ENCODE results near the gene INF2.
"Not testable (repeated sequence)": the region's sequence is repeated elsewhere in the genome, so short reads cannot be mapped to it uniquely, and the experiment has no call there.

INF2 gene

DNA sequence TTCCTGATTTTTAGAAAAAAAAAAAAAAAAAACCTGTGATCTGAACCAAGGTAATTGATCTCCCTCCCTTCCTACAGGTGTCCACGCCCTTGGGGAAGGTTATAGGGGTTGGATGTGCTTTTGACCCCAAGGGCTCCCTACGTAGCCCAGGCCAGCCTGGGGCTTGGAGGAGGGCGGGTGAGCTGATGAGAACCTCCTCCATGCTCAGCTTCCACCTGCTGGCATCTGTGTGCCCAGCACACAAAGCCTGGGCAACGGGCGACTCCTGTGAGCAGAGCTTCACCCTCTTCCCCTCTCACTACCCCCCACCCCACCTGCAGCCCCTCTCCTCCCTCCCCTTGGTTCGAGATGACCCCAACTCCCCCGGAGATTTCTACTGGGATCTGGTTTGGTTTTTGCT lies 25.3 kb upstream of the INF2 start:
- peaks cover 38% of the 10 kb centered on the region for H3K4me1 Mint-ChIP-seq (ENCODE audit: low read depth)
- H3K27ac Mint-ChIP-seq: no peak overlapping the region
- H3K27me3 Mint-ChIP-seq: peaks cover 17% of the 10 kb centered on the region
- no peaks in the 10 kb centered on the region for H3K9me3 Mint-ChIP-seq
- no peak overlapping the region for H3K4me3 Mint-ChIP-seq
- H3K36me3 Mint-ChIP-seq (ENCODE audit: low read depth): no peaks in the 10 kb centered on the region

GRCh38 chr14:104664588-104664987 lies 24.8 kb upstream of the INF2 start:
- no peaks in the 10 kb centered on the region for H3K36me3 Mint-ChIP-seq (ENCODE audit: low read depth)
- peaks cover 38% of the 10 kb centered on the region for H3K4me1 Mint-ChIP-seq (ENCODE audit: low read depth)
- H3K9me3 Mint-ChIP-seq: no peaks in the 10 kb centered on the region
- peaks cover 17% of the 10 kb centered on the region for H3K27me3 Mint-ChIP-seq
- H3K27ac Mint-ChIP-seq: no peak overlapping the region
- no peak overlapping the region for H3K4me3 Mint-ChIP-seq

DNA sequence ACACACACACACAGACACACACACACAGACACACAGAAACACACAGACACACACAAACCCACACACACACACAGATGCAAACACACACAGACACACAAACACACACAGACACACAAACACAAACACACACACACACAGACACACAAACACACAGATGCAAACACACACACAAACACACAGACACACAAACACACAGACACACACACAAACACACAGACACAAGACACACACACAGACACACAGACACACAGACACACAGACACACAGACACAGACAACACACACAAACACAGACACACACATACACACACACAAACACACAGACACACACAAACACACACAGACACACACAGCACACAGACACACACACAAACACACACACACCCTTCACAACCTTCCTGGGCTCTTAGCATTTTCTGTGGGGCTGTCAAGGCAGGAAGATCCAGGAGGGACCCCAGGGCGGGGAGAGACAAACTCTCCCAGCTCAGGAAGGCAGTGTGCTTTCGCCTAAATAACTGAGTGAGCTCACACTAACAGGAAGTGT lies 24.2 kb upstream of the INF2 start:
- peaks cover 17% of the 10 kb centered on the region for H3K27me3 Mint-ChIP-seq
- H3K4me1 Mint-ChIP-seq (ENCODE audit: low read depth): peaks cover 33% of the 10 kb centered on the region
- H3K27ac Mint-ChIP-seq: peak overlapping the region; percentile 80
- H3K4me3 Mint-ChIP-seq: no peak overlapping the region
- H3K9me3 Mint-ChIP-seq: no peaks in the 10 kb centered on the region
- no peaks in the 10 kb centered on the region for H3K36me3 Mint-ChIP-seq (ENCODE audit: low read depth)

DNA sequence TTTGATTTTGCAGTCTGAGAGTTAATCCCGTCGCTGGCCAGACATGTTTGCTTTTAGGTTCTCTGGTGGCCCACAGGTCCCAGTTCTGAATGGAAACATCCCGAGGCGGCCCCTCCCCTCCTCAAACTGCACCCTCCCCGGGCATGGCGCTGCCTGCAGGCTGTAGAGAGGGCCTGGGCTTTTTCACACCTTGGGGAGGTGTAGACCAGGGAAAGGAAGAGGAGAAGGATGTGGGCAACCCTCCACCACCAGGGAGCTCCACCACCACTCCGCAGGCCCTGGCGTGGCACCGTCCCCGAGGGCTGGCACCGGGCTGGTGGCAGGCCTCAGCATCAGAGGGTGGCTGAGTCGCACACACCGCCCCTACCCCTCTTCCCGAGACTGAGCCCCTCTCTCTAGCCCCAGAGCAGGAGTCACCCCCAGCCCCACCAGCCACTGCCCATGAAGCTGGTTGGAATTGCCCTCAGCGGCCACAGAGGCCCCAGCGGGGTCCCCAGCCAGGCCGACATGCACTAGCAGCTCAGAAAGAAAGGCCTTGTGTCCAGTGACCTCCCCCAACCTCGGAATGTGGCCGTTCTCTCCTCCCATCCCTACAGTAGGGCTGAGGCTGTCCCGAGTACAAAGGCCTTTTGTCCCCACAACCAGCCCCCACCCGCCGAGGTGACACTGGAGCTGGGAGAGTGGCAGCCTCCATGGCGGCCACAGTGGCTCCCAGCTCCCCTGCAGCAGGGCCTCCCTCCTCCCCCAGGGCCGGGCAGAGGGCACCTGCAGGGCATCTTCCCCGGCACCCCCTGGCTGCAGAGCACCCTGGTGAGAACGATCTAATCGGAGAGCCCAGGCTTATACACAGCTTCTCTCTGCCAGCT lies 23.5 kb upstream of the INF2 start:
- peaks cover 14% of the 10 kb centered on the region for H3K27me3 Mint-ChIP-seq
- H3K4me3 Mint-ChIP-seq: no peak overlapping the region
- H3K9me3 Mint-ChIP-seq: no peaks in the 10 kb centered on the region
- H3K36me3 Mint-ChIP-seq (ENCODE audit: low read depth): no peaks in the 10 kb centered on the region
- peak overlapping the region; percentile 80 for H3K27ac Mint-ChIP-seq
- H3K4me1 Mint-ChIP-seq (ENCODE audit: low read depth): peaks cover 26% of the 10 kb centered on the region

GRCh38 chr14:104666523-104666895 lies 22.9 kb upstream of the INF2 start:
- not testable (repeated sequence) for H3K36me3 Mint-ChIP-seq (ENCODE audit: low read depth); H3K27me3 Mint-ChIP-seq; H3K9me3 Mint-ChIP-seq; H3K27ac Mint-ChIP-seq; H3K4me3 Mint-ChIP-seq
- peaks cover 22% of the 10 kb centered on the region for H3K4me1 Mint-ChIP-seq (ENCODE audit: low read depth)

- H3K4me1 Mint-ChIP-seq (ENCODE audit: low read depth): peaks cover 22% of the 10 kb centered on the region
- no peak overlapping the region for H3K4me3 Mint-ChIP-seq
- H3K27me3 Mint-ChIP-seq: peaks cover 6% of the 10 kb centered on the region
- H3K9me3 Mint-ChIP-seq: no peaks in the 10 kb centered on the region
- H3K36me3 Mint-ChIP-seq (ENCODE audit: low read depth): no peaks in the 10 kb centered on the region
- H3K27ac Mint-ChIP-seq: no peak overlapping the region
Observed at GRCh38 chr14:104666981-104667380, 22.4 kb upstream of the INF2 start.

DNA sequence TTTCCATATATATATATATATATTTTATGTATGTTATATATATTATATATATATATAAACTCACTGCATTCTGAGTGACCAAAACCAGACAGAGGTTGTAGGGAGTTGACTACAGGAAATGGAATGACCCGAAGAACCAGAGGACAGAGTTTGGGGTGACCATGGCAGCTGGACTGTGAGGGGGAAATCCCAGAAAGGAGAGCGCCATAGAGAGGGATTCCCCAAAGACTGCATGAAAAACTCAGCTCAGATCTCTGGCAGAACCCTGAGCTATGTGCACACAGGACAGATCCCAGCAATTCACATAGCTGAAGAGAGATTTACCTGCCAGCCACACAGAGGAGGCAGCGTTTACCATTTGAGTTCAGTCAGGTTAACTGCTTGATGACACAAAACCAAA lies 19.7 kb upstream of the INF2 start:
- Mint-ChIP-seq H3K9me3 (no peaks in the 10 kb centered on the region), H3K27ac (no peak overlapping the region), H3K4me1 (ENCODE audit: low read depth) (peaks cover 24% of the 10 kb centered on the region), H3K36me3 (ENCODE audit: low read depth) (no peaks in the 10 kb centered on the region), H3K27me3 (peaks cover 6% of the 10 kb centered on the region), H3K4me3 (no peak overlapping the region)

DNA sequence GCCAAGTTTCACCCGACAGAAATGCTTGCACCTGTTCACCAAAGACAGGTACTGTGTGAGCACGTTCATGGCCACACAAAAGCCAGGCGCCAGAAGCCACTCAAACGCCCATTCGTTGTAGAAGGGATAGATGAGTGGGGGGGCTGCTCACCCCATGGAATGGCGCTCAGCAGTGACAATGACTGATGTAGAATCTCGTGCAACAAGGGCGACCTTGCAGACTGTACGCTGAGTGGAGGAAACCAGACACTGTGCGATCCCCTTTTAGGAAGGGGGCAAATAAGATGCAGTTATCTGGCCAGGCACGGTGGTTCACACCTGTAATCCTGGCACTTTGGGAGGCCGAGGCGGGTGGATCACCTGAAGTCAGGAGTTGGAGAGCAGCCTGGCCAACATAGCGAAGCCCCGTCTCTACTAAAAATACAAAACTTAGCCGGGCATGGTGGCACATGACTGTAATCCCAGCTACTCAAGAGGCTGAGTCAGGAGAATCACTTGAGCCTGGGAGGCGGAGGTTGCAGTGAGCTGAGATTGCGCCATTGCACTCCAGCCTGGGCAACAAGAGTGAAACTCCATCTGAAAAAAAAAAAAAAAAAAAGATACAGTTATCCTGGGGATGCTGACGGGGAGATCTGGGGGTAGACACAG lies 18.0 kb upstream of the INF2 start:
- H3K27ac Mint-ChIP-seq; H3K4me3 Mint-ChIP-seq; H3K36me3 Mint-ChIP-seq (ENCODE audit: low read depth); H3K4me1 Mint-ChIP-seq (ENCODE audit: low read depth); H3K9me3 Mint-ChIP-seq; H3K27me3 Mint-ChIP-seq: not testable (repeated sequence)

DNA sequence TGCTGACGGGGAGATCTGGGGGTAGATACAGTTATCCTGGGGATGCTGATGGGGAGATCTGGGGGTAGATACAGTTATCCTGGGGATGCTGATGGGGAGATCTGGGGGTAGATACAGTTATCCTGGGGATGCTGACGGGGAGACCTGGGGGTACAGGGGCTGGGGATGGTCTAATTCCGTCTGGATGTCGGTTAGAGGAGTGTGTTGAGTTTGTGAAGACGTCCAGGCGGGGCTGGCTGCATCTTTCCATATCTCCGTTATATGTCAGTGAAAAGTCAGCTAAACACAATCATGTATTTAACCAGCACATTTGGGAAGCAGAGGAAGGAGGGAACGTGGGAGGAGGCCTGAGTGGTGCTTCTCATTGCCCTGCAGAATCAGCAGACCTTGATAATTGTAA lies 17.3 kb upstream of the INF2 start:
- H3K36me3 Mint-ChIP-seq (ENCODE audit: low read depth); H3K9me3 Mint-ChIP-seq; H3K4me3 Mint-ChIP-seq; H3K27me3 Mint-ChIP-seq; H3K27ac Mint-ChIP-seq: not testable (repeated sequence)
- H3K4me1 Mint-ChIP-seq (ENCODE audit: low read depth): peaks cover 11% of the 10 kb centered on the region

- no peak overlapping the region for H3K4me3 Mint-ChIP-seq
- no peaks in the 10 kb centered on the region for H3K9me3 Mint-ChIP-seq
- no peaks in the 10 kb centered on the region for H3K27me3 Mint-ChIP-seq
- H3K36me3 Mint-ChIP-seq (ENCODE audit: low read depth): no peaks in the 10 kb centered on the region
- H3K27ac Mint-ChIP-seq: no peak overlapping the region
- peaks cover 22% of the 10 kb centered on the region for H3K4me1 Mint-ChIP-seq (ENCODE audit: low read depth)
Observed at GRCh38 chr14:104673481-104673880, 15.9 kb upstream of the INF2 start.

DNA sequence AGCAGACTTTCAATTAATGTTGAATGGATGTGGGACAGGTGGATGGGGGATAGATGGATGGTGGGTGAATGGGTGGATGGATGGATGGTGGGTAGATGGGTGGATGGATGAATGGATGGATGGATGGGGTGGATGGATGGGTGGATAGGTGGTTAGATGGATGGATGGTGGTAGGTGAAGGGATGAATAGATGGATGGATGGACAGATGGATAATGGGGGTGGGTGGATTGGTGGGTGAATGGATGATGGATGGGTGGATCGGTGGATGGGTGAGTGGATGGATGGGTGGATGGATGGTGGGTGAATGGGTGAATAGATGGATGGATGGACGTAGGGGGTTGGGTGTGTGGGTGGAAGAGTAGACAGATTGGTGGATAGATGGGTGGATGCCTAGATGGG lies 14.0 kb upstream of the INF2 start:
- Mint-ChIP-seq H3K4me3 (no peak overlapping the region), H3K9me3 (no peaks in the 10 kb centered on the region), H3K36me3 (ENCODE audit: low read depth) (no peaks in the 10 kb centered on the region), H3K27me3 (no peaks in the 10 kb centered on the region), H3K27ac (peak overlapping the region; percentile 29), H3K4me1 (ENCODE audit: low read depth) (peaks cover 24% of the 10 kb centered on the region)

DNA sequence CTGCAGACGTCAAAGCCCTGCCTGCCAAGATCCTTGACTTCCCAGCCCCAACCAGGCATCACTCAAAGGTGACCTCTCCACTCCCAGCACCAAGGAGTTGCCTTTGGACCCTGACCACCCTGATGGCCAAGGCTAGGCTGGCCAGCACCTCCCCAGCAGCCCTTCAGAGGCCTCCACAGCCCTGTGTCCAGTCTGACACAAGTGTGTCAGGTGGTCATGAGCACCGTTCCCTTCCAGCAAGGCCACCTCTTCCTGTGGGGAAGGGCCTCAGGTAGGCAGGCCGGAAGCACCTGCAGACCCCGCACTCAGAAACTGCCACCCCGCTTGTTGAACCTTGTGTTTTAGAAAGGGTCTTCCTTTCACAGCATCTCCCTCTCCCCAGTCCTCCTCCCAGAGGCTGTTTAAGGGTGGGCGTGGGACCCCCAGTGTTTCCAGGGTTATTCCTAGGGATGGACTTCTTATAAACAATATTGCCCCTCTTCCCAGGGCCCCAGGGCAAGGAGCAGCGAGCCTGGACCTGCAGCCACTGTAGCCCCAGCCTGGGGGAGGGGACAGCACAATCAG lies 13.2 kb upstream of the INF2 start:
- H3K4me3 Mint-ChIP-seq: no peak overlapping the region
- no peaks in the 10 kb centered on the region for H3K9me3 Mint-ChIP-seq
- no peaks in the 10 kb centered on the region for H3K27me3 Mint-ChIP-seq
- H3K36me3 Mint-ChIP-seq (ENCODE audit: low read depth): no peaks in the 10 kb centered on the region
- H3K27ac Mint-ChIP-seq: no peak overlapping the region
- H3K4me1 Mint-ChIP-seq (ENCODE audit: low read depth): peaks cover 31% of the 10 kb centered on the region

DNA sequence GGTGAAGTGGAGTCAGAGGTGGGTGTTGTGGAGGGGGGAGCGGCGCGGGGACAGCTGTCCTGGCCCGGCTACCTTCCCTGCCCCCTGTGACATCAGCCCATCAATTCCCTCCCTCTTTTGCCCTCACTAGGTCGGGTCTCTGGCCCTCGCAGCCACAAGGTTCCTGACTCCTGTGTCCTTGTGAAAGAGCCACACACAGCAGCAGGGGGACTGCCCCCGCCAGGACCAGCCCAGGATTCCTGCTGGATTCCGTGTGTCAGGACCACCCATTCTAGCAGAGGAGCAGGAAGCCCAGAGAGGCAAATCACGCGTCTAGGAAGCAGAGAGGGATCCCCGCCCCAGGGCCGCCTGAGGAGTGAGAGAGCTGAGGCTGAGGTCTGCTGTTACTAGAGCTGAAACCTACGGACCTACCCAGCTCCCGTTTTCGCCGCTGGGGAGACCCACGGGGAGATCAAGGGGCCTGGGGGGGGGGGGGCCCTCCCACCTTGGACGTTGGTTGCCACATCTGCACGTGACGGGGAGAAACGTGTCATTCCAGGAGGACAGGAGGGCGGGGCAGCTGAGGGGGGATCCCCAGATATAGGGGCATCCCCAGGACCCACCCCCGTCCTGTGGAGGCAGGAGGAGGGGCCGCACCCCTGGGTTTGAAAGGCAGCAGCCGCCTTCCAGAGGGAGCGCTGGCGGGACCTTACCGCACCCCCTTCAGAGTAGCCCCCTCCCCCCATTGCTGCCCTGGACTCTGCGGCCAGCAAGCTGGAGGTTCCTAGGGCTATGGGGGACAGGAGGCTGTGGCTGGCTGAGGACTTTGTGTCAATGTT lies 12.5 kb upstream of the INF2 start:
- Mint-ChIP-seq H3K36me3 (ENCODE audit: low read depth) (no peaks in the 10 kb centered on the region), H3K27me3 (no peaks in the 10 kb centered on the region), H3K27ac (peak overlapping the region; percentile 85), H3K4me3 (peak overlapping the region; percentile 69), H3K4me1 (ENCODE audit: low read depth) (peaks cover 34% of the 10 kb centered on the region), H3K9me3 (no peaks in the 10 kb centered on the region)

DNA sequence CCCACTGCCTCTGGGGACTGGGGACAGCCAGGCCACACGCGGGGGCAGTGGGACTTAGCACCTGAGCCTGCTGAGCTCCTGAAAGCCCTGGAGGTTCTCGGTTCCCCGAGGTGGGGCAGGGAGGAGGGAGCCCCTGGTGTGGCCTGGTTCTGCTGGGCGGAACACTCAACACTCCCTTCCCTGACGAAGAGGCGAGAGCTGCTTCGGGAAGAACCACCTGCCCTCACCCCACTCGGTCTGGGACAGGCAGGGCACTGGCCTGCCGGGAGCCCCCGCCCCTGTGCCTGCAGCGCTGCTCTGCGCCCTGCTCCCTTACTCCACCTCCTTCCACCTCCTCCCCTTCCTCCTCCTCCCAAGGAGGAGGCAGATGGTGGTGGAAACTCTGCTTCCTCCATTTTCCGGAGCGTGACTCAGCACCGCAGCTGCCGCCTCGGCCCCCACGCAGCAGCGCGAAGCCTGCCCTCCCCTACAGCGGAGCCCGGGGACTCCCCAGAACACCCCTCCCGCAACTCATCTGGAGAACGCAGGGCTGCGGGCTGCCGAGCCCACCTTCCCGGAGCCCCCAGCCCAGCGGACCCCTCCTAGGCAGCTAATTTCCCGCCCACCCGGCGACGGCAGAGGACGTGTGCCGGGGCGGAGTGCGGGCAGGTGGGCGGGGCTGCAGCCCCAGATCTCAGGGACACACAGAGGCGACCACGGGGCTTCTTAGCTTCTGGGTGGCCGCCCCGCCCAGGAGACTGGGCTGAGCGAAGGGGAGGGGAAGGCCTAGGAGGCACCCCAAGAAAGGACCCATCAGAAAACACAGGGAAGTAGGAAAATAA lies 11.7 kb upstream of the INF2 start:
- peak overlapping the region; percentile 69 for H3K4me3 Mint-ChIP-seq
- H3K27me3 Mint-ChIP-seq: no peaks in the 10 kb centered on the region
- H3K4me1 Mint-ChIP-seq (ENCODE audit: low read depth): peaks cover 34% of the 10 kb centered on the region
- H3K27ac Mint-ChIP-seq: peak overlapping the region; percentile 85
- no peaks in the 10 kb centered on the region for H3K36me3 Mint-ChIP-seq (ENCODE audit: low read depth)
- no peaks in the 10 kb centered on the region for H3K9me3 Mint-ChIP-seq
